GM12891 (cell line): ENCODE data around the gene LIFR.

Experiments
- DNase-seq: peaks from one replicate; pipeline ENCODE4 v3.0.0; 2011; ENCODE audit warnings: low spot score; ENCODE audit not compliant: insufficient read length
- FAIRE-seq: peaks from 2 replicates; lab custom pipeline; 2011; peaks lifted over from hg19 to GRCh38; lab: Jason Lieb, UNC
- PAX5 ChIP-seq: IDR thresholded peaks from 2 replicates; pipeline ENCODE4 v1.6.1; 2011; ENCODE audit warnings: low read length, moderate library complexity, mild to moderate bottlenecking; ENCODE audit not compliant: insufficient read depth, severe bottlenecking
- POLR2A ChIP-seq: IDR thresholded peaks from 2 replicates; pipeline ENCODE4 v1.6.1; 2011; ENCODE audit warnings: low read depth, low read length, control low read depth
- POLR2AphosphoS5 ChIP-seq: IDR thresholded peaks from 2 replicates; pipeline ENCODE4 v1.6.1; 2011; ENCODE audit warnings: low read depth, low read length, control low read depth
- POU2F2 ChIP-seq: IDR thresholded peaks from 2 replicates; pipeline ENCODE4 v1.6.1; 2011; ENCODE audit warnings: low read depth, mild to moderate bottlenecking, control low read depth, low read length, moderate library complexity
- SPI1 ChIP-seq: IDR thresholded peaks from 2 replicates; pipeline ENCODE4 v1.6.1; 2011; ENCODE audit warnings: low read depth, low read length, control low read depth
- TAF1 ChIP-seq: IDR thresholded peaks from 2 replicates; pipeline ENCODE4 v1.6.1; 2011; ENCODE audit warnings: low read depth, low read length, control low read depth

Gene LIFR

GRCh38 chr5:38551030-38552017, 5.1 kb downstream of the LIFR start:
- no peak for DNase-seq
- FAIRE-seq, result no peak
- TF ChIP-seq SPI1 (no peak), TAF1 (no peak), POLR2AphosphoS5 (no peak), POLR2A (no peak)

- DNase-seq (no peak), FAIRE-seq (no peak)
- no peak for TF ChIP-seq POLR2A
- no peak for TF ChIP-seq SPI1
Observed at GRCh38 chr5:38548064-38548759, 8.2 kb downstream of the LIFR start.

- TF ChIP-seq PAX5 (no peak), POLR2A (no peak), SPI1 (no peak), TAF1 (no peak)
- FAIRE-seq, result no peak
- no peak for DNase-seq
Observed at GRCh38 chr5:38547257-38547656, 9.2 kb downstream of the LIFR start.

- FAIRE-seq (no peak), DNase-seq (no peak)
- TF ChIP-seq PAX5 (no peak), POLR2AphosphoS5 (no peak), SPI1 (no peak), POU2F2 (no peak), POLR2A (no peak), TAF1 (no peak)
Observed at GRCh38 chr5:38546691-38547146, 9.7 kb downstream of the LIFR start.

GRCh38 chr5:38543886-38544285, 12.6 kb downstream of the LIFR start:
- DNase-seq (no peak), FAIRE-seq (no peak)
- TF ChIP-seq POLR2AphosphoS5, result no peak
- TF ChIP-seq SPI1, result no peak
- no peak for TF ChIP-seq POLR2A
- no peak for TF ChIP-seq POU2F2
- TF ChIP-seq PAX5, result no peak
- TF ChIP-seq TAF1, result no peak

- no peak for DNase-seq
- TF ChIP-seq POLR2AphosphoS5 (no peak), POLR2A (no peak), TAF1 (no peak), PAX5 (no peak), SPI1 (no peak), POU2F2 (no peak)
- no peak for FAIRE-seq
Observed at GRCh38 chr5:38543074-38543473, 13.4 kb downstream of the LIFR start.

- TF ChIP-seq TAF1 (no peak), POLR2AphosphoS5 (no peak), SPI1 (no peak), PAX5 (no peak), POLR2A (no peak), POU2F2 (no peak)
- FAIRE-seq, result no peak
- no peak for DNase-seq
Observed at GRCh38 chr5:38541174-38541725, 15.2 kb downstream of the LIFR start.

GRCh38 chr5:38540314-38540713, 16.1 kb downstream of the LIFR start:
- FAIRE-seq, result no peak
- DNase-seq, result no peak

GRCh38 chr5:38538161-38538560, 18.3 kb downstream of the LIFR start:
- no peak for TF ChIP-seq POLR2A
- no peak for TF ChIP-seq PAX5
- no peak for TF ChIP-seq SPI1
- TF ChIP-seq POU2F2, result no peak
- TF ChIP-seq TAF1, result no peak
- TF ChIP-seq POLR2AphosphoS5, result no peak
- DNase-seq (no peak), FAIRE-seq (no peak)

More at GRCh38 chr5:38540314-38540713, 16.1 kb downstream of the LIFR start:
- TF ChIP-seq POLR2A (no peak), PAX5 (no peak), POU2F2 (no peak), TAF1 (no peak), SPI1 (no peak)
